Fibroblast of mammary gland (primary cell): Measurements from ENCODE around the gene KIF2A.

ENCODE experiments used
- DNase-seq: peaks from one replicate; pipeline ENCODE4 v3.0.0-alpha.2; 2010; ENCODE audit warnings: low read depth
- H3K4me3 ChIP-seq: 2 replicates; pipeline ENCODE4 v1.5.1; 2011; ENCODE audit warnings: low read depth, mild to moderate bottlenecking, low read length, moderate library complexity; ENCODE audit not compliant: control insufficient read depth
- TF ChIP-seq, protein P1 (sequence below): conservative IDR thresholded peaks from 2 replicates; pipeline ENCODE4 v1.5.1; 2011; ENCODE audit warnings: low read depth, low read length, inconsistent platforms; ENCODE audit not compliant: control insufficient read depth, insufficient read depth

KIF2A gene

DNA sequence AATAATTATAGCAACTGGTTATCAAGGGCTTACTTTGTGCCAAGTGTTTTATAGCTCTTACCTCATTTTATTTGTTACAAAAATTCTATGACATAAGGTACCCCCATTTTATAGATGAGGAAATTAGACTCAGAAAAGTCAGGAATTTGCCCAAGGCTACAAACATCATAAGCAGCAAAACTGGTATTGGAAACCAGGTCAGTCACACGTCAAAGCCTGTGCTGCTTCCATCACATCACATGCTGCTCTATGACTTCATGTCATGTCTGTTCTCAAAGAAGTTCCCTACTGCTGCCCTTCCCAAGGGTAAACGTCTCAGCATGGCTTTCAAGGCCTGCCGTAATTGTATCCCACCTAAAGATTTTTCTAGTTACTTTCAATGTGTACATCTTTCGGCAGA is 6.9 kb upstream of the KIF2A start:
- no peak for DNase-seq
- TF ChIP-seq, protein P1, sequence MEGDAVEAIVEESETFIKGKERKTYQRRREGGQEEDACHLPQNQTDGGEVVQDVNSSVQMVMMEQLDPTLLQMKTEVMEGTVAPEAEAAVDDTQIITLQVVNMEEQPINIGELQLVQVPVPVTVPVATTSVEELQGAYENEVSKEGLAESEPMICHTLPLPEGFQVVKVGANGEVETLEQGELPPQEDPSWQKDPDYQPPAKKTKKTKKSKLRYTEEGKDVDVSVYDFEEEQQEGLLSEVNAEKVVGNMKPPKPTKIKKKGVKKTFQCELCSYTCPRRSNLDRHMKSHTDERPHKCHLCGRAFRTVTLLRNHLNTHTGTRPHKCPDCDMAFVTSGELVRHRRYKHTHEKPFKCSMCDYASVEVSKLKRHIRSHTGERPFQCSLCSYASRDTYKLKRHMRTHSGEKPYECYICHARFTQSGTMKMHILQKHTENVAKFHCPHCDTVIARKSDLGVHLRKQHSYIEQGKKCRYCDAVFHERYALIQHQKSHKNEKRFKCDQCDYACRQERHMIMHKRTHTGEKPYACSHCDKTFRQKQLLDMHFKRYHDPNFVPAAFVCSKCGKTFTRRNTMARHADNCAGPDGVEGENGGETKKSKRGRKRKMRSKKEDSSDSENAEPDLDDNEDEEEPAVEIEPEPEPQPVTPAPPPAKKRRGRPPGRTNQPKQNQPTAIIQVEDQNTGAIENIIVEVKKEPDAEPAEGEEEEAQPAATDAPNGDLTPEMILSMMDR, result no peak
- no peak overlapping the region for H3K4me3 ChIP-seq

GRCh38 chr5:62299600-62299999 is 6.4 kb upstream of the KIF2A start:
- no peak overlapping the region for H3K4me3 ChIP-seq
- no peak for DNase-seq
- TF ChIP-seq, protein P1, result no peak

DNA sequence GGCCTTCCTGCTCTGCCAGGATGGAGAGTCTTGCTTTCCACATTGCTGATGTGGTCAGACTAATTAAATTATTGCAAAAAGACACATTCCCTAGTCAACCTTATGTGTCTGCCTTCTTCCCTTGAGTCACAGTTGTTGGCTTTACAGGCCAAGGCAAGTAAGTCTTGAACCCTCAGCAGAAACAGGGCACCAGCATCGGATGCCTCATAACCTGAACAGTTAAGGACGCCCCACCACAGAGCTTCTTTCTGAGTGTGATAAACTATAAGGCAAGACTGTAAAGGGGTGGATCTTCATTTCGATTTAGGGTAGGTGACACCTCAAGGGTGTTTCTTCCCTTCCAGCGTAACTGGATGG is 670 bp upstream of the KIF2A start:
- H3K4me3 ChIP-seq, result peak overlapping the region; percentile 47
- DNase-seq, result no peak
- TF ChIP-seq, protein P1, result no peak

- DNase-seq, result no peak
- H3K4me3 ChIP-seq, result peak overlapping the region; percentile 89
- TF ChIP-seq, protein P1, result no peak
Observed at GRCh38 chr5:62306323-62306895, 403 bp downstream of the KIF2A start.

- TF ChIP-seq, protein P1, result no peak
- H3K4me3 ChIP-seq, result peak overlapping the region; percentile 89
Observed at GRCh38 chr5:62306896-62307689, 1.1 kb downstream of the KIF2A start.

DNA sequence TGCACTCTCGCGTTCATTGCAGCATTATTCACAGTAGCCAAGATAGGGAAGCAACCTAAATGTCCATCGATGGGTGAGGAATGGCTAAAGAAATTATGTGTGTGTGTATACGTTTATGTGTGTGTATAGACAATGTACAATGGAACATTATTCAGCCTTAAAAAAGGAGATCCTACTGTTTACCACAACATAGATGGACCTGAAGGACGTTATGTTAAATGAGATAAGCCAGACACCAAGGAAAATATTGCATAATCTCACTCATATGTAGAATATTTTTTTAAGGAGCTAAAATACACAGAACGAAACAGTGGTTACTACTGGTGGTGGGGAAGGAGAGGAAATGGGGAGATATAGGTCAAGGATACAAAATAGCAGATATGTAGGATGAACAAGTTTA is 2.4 kb downstream of the KIF2A start:
- H3K4me3 ChIP-seq, result no peak overlapping the region
- TF ChIP-seq, protein P1, result no peak
- DNase-seq, result no peak

More at GRCh38 chr5:62306896-62307689, 1.1 kb downstream of the KIF2A start:
- DNase-seq, result peak; percentile 33
